Activated CD4-positive, alpha-beta T cell treated with anti-CD3 and anti-CD28 coated beads, Interleukin-10, Interleukin-2, amounts not matched to agents 100 ng/mL and 50 ng/mL, durations not matched to agents 16 hours and 8 hours (primary cell): ENCODE results near the gene RAB27A.

Experiments
- DNase-seq: peaks from one replicate; pipeline ENCODE4 v3.0.0-alpha.2; 2020

Gene RAB27A

DNA sequence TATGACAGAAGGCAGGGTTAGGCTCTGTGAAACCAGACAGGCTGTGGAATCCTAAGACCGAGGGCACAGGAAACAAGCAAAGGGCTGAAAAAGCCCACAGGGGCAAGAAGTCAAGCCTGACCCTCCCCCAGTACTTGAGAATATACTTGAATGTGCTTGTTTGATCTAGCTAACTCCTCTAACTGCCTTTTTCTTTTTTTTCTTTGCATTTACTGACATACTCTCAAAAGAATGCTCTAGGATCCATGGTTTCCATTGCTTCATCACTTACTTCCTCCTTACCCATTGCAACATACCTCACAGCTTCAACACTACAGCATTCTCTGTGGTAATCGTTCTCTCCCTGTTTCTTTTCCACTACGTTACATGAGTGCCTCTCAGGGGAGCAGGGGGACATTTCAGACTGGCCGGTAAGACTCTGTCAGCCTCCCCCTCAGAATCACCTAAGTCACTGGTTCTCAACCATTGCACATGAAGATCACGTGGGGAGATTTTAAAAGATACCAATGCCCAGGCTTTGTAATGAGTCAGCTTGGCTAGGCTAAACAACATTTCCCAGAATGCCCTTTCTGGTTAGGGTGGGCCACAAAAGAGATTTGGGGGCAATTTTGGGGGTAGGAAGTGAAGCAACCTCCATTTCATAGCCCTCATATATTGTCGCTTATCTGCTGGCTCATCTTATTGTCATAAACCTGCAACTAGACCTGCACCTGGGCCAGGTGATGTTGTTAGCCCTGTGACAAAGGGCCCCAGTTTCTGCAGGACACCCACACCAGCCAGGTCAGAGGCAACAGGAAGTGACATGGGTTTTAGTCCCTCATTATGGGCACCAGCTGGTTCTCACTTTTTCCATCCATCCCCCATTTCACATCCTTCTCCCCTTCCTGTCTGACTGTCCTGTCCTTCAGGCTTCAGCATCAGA lies 68.3 kb downstream of the RAB27A start:
- DNase-seq: peak; percentile 79

DNA sequence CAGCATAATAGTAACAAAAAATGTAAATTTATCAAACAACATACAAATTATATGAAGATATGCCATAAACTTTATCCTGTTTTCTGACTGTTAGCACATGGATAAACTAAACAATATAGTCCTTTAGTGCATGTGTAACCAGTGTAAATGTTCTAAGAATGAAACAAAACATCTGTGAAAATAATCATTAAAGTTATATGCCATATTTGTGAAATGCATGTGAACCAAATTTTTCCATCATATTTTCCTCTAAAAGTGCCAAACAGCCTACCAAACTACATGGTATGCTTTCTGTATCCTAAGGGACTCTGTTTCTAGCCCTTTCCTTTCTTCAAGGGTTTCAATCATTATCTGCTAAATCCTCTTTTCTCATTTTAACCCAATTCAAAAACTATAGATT lies 69.0 kb downstream of the RAB27A start:
- DNase-seq: no peak

- peak; percentile 82 for DNase-seq
These were observed 71.6 kb downstream of the RAB27A start for GRCh38 chr15:55218056-55218455.

- DNase-seq: no peak
These were observed 85.1 kb downstream of the RAB27A start for GRCh38 chr15:55204464-55204863.

DNA sequence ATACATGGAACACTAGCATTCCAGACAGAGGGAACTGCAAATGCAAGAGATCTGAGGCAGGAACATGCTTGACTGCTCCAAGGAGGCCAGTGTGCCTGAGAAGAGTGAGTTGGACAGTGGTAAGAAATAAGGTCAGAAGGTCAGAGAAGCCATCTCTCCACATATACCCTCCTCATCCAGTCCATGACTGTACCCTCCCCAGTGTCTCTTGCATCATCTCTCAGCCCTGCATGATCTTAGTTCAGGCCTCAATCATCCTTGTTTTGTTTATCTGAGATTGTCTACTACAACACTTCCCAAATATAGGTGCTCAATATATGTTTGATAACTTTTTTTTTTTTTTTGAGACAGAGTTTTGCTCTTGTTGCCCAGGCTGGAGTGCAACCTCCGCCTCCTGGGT lies 87.4 kb downstream of the RAB27A start:
- no peak for DNase-seq

DNA sequence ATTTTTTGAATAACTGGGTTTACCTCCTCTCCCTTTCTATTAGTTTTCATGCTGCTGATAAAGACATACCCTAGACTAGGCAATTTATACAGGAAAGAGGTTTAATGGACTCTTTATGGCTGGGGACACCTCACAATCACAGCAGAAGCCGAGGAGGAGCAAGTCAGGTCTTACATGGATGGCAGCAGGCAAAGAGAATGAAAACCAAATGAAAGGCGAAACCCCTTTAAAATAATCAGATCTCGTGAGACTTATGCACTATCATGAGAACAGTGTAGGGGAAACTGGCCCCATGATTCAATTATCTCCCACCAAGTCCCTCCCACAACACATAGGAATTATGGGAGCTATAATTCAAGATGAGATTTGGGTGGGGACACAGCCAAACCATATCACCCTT lies 90.9 kb downstream of the RAB27A start:
- DNase-seq: no peak

DNA sequence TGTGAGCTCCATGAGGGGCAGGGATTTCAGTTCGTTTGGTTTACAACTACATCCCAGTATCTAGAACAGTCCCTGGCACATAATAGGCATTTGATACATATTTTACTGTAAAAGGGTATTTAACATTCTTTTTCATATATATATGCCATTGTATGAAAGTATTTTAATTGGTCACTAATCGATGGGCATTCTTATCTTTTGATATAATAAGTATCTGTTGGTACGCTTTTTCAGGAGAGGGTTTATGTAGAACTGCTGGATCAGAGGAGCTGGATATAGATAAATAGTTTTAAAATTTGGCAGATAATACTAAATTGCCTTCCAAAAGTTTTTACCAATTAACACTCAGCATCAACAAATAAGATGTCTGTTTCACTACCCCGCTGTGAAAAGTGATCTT lies 91.9 kb downstream of the RAB27A start:
- DNase-seq: no peak

- DNase-seq: no peak
These were observed 92.3 kb downstream of the RAB27A start for GRCh38 chr15:55197362-55197705.

- peak; percentile 98 for DNase-seq
These were observed 92.9 kb downstream of the RAB27A start, which contains the start of gene RSL24D1 for GRCh38 chr15:55196458-55197361. Gene RSL24D1 (minus strand): TSS chr15:55196941. CDS start chr15:55196890, 51 bp downstream.

- no peak for DNase-seq
These were observed 93.6 kb downstream of the RAB27A start for GRCh38 chr15:55195996-55196395.

GRCh38 chr15:55194256-55194655 lies 95.4 kb downstream of the RAB27A start:
- DNase-seq: peak; percentile 22

- no peak for DNase-seq
These were observed 103.3 kb downstream of the RAB27A start for GRCh38 chr15:55186331-55186730.

DNA sequence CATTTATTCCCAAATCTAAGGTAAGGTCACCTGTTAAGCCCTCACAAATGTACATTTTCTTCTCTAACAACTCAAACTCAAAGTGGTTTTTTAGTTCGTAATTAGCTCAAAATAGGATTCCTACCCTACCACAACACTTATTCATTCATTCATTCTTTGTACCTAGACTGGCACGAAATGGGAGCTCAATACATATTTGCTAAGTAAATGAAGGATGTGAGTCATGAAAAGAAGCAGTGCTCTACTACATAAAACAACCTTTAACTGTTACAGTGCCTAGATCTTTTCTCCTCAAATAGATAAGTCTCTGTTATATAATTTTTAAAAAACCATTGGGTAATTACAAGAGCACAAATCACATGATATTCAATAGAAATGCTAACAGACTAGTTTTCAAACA lies 105.9 kb downstream of the RAB27A start:
- DNase-seq: no peak

GRCh38 chr15:55179141-55179540 lies 110.5 kb downstream of the RAB27A start:
- DNase-seq: no peak

DNA sequence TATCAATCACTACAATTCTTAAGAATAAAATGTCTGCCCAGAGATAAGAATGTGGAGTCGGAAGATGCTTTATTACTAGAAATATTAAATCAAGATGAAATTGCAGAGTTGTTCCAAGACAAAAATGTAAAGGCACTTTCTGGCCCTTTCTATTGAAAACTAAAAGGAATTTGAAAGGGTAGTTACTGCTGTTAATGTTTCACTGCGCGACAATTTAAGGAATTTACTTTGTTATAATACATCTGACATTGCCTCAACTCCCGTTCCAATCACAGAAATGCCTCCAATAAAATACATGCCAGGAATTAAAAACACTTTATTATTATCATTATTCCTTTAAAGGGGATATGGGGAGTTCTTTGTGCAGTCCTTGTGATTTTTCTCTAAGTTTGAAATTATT lies 119.3 kb downstream of the RAB27A start:
- no peak for DNase-seq

GRCh38 chr15:55168350-55168974 lies 121.2 kb downstream of the RAB27A start:
- DNase-seq: peak; percentile 73

DNA sequence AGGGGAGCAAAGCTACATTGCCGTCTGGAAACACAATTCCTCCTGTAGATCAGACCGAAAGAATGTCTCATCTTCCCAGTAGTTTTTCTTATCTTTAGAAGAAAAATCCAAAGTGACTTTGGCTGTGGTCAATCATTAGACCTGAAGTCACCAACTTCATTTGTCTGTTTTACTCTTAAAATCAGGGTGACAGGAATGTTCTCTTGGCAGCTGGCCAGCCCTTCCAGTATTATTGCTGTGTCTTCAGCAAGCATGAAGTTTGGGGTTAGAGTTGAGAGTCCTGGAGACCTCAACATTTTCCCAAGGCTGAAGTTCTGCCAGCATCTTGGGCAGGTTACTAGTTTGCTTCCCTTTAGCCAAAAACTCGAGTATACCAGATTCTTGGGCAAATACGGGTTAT lies 125.3 kb downstream of the RAB27A start:
- no peak for DNase-seq
